RWPE2 (cell line): ENCODE results near the gene INTS2.

Source experiments
- ATAC-seq: fragments of 200-7000 bp; cut with Tn5 transposase; 3 replicates; pipeline ENCODE4 v1.9.1; 2021; ENCODE audit warnings: low read depth
- DNase-seq: peaks from one replicate; pipeline ENCODE4 v3.0.0-alpha.2; 2020; ENCODE audit warnings: low spot score
- H3K27ac ChIP-seq: fragments of 450-650 bp; 2 replicates; pipeline ENCODE4 v1.5.1; 2017; ENCODE audit warnings: mild to moderate bottlenecking; ENCODE audit not compliant: poor library complexity, severe bottlenecking
- H3K27me3 ChIP-seq: fragments of 250-450 bp; sonication (Bioruptor Pico); 2 replicates; pipeline ENCODE4 v1.5.1; 2021; ENCODE audit warnings: mild to moderate bottlenecking, moderate library complexity; ENCODE audit not compliant: insufficient read depth, poor library complexity, severe bottlenecking
- H3K36me3 ChIP-seq: fragments of 250-450 bp; sonication (Bioruptor Pico); 2 replicates; pipeline ENCODE4 v1.5.1; 2020; ENCODE audit warnings: low read depth, mild to moderate bottlenecking, moderate library complexity
- H3K4me1 ChIP-seq: fragments of 250-450 bp; sonication (Bioruptor Pico); 2 replicates; pipeline ENCODE4 v1.5.1; 2021; ENCODE audit warnings: mild to moderate bottlenecking, moderate library complexity; ENCODE audit not compliant: insufficient read depth, poor library complexity, severe bottlenecking
- H3K4me3 ChIP-seq: fragments of 250-450 bp; sonication (Bioruptor Pico); 2 replicates; pipeline ENCODE4 v1.5.1; 2021; ENCODE audit warnings: mild to moderate bottlenecking, moderate library complexity; ENCODE audit not compliant: severe bottlenecking
- H3K9me3 ChIP-seq: fragments of 250-450 bp; sonication (Bioruptor Pico); 2 replicates; pipeline ENCODE4 v1.5.1; 2021; ENCODE audit warnings: mild to moderate bottlenecking, moderate library complexity; ENCODE audit not compliant: severe bottlenecking
- TF ChIP-seq, protein P1 (sequence below): fragments of 450-650 bp; IDR thresholded peaks from one replicate; pipeline ENCODE4 v1.5.1; 2017; ENCODE audit warnings: mild to moderate bottlenecking, moderate library complexity; ENCODE audit not compliant: poor library complexity, severe bottlenecking

INTS2 gene

GRCh38 chr17:61968757-61969156, 41.0 kb upstream of the INTS2 start:
- peaks cover 97% of the 10 kb centered on the region for H3K36me3 ChIP-seq
- no peaks in the 10 kb centered on the region for H3K4me1 ChIP-seq
- TF ChIP-seq, protein P1, sequence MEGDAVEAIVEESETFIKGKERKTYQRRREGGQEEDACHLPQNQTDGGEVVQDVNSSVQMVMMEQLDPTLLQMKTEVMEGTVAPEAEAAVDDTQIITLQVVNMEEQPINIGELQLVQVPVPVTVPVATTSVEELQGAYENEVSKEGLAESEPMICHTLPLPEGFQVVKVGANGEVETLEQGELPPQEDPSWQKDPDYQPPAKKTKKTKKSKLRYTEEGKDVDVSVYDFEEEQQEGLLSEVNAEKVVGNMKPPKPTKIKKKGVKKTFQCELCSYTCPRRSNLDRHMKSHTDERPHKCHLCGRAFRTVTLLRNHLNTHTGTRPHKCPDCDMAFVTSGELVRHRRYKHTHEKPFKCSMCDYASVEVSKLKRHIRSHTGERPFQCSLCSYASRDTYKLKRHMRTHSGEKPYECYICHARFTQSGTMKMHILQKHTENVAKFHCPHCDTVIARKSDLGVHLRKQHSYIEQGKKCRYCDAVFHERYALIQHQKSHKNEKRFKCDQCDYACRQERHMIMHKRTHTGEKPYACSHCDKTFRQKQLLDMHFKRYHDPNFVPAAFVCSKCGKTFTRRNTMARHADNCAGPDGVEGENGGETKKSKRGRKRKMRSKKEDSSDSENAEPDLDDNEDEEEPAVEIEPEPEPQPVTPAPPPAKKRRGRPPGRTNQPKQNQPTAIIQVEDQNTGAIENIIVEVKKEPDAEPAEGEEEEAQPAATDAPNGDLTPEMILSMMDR = no peak
- DNase-seq (no peak), ATAC-seq (no peak)
- H3K4me3 ChIP-seq = no peak overlapping the region
- H3K27me3 ChIP-seq = no peaks in the 10 kb centered on the region
- no peak overlapping the region for H3K27ac ChIP-seq
- no peaks in the 10 kb centered on the region for H3K9me3 ChIP-seq

- TF ChIP-seq, protein P1 = no peak
- Histone ChIP-seq H3K27ac (no peak overlapping the region), H3K4me1 (no peaks in the 10 kb centered on the region), H3K9me3 (no peaks in the 10 kb centered on the region), H3K4me3 (no peak overlapping the region), H3K27me3 (no peaks in the 10 kb centered on the region), H3K36me3 (peaks cover 97% of the 10 kb centered on the region)
- DNase-seq (no peak), ATAC-seq (no peak)
Measured at GRCh38 chr17:61967729-61968128, 39.9 kb upstream of the INTS2 start.

- Histone ChIP-seq H3K27ac (no peak overlapping the region), H3K4me1 (no peaks in the 10 kb centered on the region), H3K4me3 (no peak overlapping the region), H3K9me3 (no peaks in the 10 kb centered on the region), H3K36me3 (peaks cover 97% of the 10 kb centered on the region), H3K27me3 (no peaks in the 10 kb centered on the region)
- DNase-seq (no peak), ATAC-seq (no peak)
- TF ChIP-seq, protein P1 = no peak
Measured at GRCh38 chr17:61966191-61966590, 38.4 kb upstream of the INTS2 start.

GRCh38 chr17:61955619-61956018, 27.8 kb upstream of the INTS2 start:
- DNase-seq = no peak
- no peak for ATAC-seq

GRCh38 chr17:61947367-61948078, 19.7 kb upstream of the INTS2 start:
- Histone ChIP-seq H3K27ac (no peak overlapping the region), H3K27me3 (no peaks in the 10 kb centered on the region), H3K4me1 (no peaks in the 10 kb centered on the region), H3K9me3 (no peaks in the 10 kb centered on the region), H3K36me3 (peaks cover 90% of the 10 kb centered on the region), H3K4me3 (no peak overlapping the region)
- ATAC-seq (no peak), DNase-seq (no peak)
- TF ChIP-seq, protein P1 = no peak

More at GRCh38 chr17:61955619-61956018, 27.8 kb upstream of the INTS2 start:
- H3K36me3 ChIP-seq = peaks cover 84% of the 10 kb centered on the region
- H3K27me3 ChIP-seq = no peaks in the 10 kb centered on the region
- H3K27ac ChIP-seq = no peak overlapping the region
- TF ChIP-seq, protein P1 = no peak
- no peaks in the 10 kb centered on the region for H3K4me1 ChIP-seq
- no peaks in the 10 kb centered on the region for H3K9me3 ChIP-seq
- H3K4me3 ChIP-seq = no peak overlapping the region
